HTERT RPE-1 (cell line): ENCODE results near the gene RPS6KA1.
"Not testable (repeated sequence)": the region's sequence is repeated elsewhere in the genome, so short reads cannot be mapped to it uniquely, and the experiment has no call there.

ENCODE experiments used
- in situ Hi-C: fragments of 300-500 bp; cut with MboI; formaldehyde crosslinking; loops from 4 replicates; pipeline ENCODE4 v1.14.3; 2020; ENCODE audit warnings: low sequenced_read_pairs

RPS6KA1 gene

DNA sequence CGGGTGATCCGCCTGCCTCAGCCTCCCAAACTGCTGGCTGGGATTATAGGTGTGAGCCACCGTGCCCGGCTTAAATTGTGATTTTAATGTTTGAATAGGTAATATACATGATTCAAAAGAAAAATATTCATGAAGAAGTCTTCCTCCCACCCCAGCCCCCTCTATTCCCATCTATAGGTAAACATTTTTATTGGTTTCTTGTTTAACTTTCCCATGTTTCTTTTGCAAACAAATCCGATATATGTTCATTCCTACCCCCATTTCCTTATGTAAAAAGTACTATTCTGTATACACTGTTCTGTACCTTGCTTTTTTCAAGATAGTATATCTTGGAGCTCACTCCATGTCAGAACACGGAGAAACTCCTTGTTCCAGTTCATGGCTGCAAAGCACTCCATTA is 23.2 kb downstream of the RPS6KA1 start:
- in situ Hi-C loops, result no loop called here

DNA sequence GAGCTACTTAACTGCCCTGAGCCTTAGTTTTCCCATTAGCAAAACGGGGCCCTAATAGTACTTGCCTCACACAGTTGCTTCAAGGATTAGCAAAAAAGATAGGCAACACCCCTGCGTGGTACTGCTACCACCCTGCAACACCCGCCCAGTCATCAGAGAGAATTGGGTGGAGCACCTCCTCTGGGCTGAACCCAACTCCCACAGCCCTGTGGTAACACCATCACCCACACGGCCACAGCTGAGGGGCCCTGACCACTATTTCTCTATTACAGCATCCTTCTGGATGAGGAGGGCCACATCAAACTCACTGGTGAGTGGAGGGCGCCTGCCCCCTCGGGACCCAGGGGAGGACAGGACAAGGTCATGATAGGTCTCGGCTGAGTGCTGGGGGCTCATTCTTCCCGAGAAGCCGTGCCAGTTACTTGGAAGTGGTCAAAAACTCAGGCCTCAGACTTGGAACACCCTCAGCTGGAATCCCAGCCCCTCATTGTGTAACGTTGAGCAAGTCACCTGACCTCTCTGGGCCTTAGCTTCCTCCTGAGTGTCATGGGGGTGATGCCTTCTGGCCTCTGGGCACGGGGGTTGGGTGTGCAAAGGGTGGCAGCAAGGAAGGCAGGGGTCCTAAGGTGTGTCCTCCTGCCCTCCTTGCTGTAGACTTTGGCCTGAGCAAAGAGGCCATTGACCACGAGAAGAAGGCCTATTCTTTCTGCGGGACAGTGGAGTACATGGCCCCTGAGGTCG is 24.6 kb downstream of the RPS6KA1 start:
- in situ Hi-C loops, result no loop called here

DNA sequence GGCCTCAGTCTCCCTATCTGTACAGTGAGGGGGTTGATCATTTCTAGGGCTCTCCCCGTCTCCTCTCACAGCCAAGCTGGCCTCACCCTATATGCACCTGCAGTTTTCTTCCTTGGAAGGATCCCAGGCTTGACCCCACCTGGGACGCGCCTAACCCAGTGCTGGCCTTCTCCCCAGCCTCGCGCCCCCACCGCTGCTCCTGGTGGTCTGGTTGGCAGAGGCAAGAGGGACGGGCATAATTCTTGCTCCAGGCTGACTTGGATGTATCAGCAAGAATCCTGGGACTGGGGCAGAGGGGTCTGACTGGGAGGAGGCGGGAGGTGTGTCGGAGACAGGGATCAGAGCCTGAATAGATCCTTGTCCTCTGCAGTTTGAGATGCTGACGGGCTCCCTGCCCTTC is 25.2 kb downstream of the RPS6KA1 start:
- in situ Hi-C loops, result no loop called here

DNA sequence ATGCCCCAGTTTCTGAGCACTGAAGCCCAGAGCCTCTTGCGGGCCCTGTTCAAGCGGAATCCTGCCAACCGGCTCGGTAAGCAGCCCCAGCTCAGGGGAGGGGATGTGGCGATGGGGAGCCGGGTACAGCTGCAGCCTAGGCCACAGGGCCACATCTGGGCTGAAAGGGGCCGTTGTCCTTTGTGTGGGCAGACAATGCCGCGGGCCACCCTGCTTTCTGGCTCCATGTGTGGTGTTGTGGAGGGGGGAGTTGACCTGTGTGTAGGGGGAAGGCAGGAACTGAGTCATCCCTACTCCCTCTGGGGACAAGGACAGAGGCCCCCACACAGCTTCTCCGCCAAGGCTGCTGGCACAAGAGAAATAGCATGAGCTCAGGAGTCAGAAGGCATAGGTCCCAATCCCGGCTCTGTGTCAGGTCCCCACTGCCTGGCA is 26.0 kb downstream of the RPS6KA1 start:
- in situ Hi-C loops, result no loop called here

DNA sequence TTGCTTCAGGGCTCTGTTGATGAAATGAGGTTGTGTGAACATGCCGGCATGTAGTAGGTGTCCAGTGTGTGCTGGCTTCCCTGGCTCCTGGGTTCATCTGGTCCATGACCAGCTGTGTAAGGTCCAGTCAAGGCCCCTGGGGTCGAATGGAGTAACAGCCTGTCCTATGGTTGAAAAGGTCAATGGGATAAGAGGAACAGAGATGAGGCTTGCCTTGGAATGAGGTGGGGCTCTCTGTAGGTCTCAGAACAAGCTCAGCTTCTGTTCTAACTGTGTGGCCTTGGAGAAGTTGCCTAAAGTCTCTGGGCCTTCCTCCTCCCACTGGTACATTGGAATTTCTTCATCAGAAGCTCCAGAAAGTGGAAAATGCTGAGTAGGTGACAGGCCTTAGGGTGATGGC is 26.6 kb downstream of the RPS6KA1 start:
- in situ Hi-C loops, result no loop called here

DNA sequence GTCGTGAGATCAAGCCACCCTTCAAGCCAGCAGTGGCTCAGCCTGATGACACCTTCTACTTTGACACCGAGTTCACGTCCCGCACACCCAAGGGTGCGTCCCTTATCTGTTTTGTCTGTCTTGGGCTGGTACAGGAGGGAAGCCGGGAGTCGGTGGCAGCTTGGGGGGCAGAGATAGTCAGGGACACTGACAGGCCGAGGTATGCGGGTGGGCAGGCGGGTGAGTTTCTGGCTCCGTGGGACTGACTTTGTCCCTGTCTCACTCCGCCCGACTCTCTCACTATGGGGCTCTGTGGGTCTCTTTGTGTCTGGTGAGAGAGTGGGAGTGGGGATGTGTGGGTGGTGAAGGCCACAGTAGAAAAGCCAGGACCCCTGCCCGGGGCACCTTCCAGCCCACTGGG is 27.4 kb downstream of the RPS6KA1 start:
- in situ Hi-C loops, result no loop called here

DNA sequence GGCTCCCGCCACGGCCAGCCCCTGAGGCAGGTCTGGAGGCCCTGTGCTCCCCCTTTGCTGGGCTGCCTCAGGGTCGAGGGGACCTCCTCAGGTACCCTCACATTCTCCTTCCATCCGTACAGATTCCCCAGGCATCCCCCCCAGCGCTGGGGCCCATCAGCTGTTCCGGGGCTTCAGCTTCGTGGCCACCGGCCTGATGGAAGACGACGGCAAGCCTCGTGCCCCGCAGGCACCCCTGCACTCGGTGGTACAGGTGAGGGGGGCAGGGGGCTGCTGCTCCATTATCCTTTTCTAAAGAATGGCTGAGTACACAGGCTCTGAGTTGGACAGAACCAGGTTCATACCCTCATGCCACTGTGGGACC is 29.1 kb downstream of the RPS6KA1 start:
- in situ Hi-C loops, result no loop called here

DNA sequence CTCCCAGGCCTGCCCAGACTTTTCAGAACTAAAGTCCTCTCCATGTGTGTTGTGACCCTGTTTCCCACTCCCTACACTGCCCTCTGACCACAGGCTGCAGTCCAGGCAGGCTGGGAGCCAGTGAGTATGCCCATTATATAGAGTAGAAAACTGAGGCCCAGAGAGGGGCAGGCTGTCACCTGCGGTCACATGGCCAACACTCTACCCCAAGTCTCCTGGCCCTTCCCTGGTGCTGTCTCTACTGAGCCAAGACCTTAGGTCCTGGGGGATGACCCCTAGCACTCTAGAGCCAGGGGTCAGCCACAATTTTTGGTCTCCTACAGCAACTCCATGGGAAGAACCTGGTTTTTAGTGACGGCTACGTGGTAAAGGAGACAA is 30.8 kb downstream of the RPS6KA1 start:
- in situ Hi-C loops, result no loop called here

DNA sequence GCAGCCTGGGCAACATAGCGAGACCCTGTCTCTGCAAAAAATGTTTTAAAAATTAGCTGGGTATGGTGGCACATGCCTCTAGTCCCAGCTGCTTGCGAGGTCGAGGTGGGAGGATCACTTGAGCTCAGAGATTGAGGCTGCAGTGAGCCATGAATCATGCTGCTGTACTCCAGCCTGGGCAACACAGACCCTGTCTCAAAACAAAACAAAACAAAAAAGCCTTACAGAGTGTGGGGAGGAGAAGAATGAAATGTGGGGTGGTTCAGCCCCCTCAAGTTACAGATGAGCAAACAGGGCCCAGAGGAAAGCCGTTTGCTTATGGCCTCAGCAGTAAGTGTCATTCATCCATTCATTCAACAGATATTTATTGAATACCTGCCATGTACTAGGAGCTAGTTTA is 40.7 kb downstream of the RPS6KA1 start:
- in situ Hi-C loops, result no loop called here

DNA sequence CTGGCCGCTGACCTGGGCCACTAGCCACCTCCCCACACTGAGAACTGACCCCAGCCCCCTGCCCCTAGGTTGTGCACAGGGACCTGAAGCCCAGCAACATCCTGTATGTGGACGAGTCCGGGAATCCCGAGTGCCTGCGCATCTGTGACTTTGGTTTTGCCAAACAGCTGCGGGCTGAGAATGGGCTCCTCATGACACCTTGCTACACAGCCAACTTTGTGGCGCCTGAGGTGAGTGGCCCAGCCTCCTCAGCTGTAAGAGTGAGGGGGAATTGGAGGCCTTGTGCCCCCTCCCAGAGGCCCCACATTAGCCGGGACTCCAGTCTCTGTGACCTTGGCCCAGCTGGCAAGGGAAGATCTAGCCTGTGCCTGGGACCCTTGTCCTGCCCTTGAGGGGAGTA is 41.8 kb downstream of the RPS6KA1 start:
- in situ Hi-C loops, result no loop called here

DNA sequence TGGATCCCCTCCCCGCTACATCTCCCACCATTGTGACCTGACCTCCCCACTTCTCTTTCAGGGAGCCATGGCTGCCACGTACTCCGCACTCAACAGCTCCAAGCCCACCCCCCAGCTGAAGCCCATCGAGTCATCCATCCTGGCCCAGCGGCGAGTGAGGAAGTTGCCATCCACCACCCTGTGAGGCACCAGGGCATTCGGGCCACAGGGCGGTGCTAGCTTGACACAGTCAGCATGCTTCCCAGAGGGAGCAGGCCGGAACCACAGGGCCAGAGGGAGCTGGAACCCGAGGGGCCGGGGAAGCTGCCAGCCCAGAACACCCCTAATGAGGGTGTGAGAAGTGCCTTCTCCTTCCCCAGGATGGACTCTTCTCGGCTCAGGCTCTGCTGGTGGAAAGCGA is 44.5 kb downstream of the RPS6KA1 start:
- in situ Hi-C loops, result no loop called here

DNA sequence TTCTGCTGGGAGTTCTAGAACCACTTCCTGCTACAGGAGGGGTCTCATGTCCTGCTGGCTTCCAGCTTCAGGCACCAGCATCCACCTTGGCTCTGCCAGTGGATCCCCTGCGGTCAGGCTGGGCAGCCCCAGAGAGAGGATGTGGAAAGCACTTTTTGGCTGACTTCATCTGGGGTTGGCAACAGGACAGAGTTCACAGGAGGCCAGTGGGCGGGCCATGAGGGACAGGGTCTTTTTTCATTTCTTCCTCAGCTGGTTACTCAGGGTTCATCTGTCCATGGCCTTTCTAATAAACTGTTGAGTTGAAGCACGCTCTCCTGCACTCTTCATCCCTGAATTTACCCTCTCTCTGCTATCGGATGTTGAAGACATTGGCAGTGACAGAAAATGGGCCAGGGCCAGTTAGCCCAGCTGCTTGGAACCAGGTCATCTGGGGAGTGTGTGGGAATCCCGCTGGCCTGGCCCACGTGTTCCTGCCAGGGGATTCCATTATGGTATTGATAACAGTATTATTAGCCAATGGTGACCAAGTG is 45.2 kb downstream of the RPS6KA1 start:
- in situ Hi-C loops, result no loop called here

DNA sequence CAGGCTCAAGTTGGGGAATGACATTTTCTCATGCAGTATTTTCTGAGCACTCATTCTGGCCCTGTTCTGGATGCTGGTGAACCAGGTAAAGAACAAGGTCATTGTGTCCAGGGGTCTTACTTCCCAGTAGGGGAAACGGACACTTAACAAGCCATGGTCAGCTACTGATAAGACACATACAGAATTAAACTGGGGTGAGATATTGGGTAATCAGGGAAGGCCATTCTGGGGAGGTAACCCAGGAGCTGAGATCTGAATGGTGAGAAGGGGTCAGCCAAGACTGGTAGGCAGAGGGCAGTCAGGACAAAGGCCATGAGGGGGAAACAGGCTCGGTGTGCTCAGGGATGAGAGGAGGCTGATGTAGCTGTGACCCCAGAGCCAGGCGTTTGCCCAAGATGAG is 45.8 kb downstream of the RPS6KA1 start:
- in situ Hi-C loops, result no loop called here

DNA sequence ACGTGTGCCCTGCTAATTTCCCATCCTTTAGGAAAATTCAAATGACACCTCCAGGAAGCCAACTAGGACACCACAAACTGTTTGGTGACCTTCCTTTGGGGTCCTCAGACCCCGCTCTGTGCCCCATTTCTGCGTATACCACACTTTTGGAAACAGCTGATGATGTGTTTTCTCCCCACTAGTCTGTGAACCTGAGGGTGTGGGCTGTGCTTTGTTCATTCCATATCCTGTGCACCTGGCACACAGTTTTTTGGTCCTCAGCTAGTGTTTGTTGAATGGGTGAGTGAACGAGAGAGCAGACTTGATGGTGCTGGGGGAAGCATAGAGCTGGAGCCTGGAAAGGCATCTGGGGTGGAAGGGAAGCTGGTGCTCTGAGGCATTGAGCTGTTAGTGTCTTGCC is 48.6 kb downstream of the RPS6KA1 start:
- in situ Hi-C loops, result no loop called here

DNA sequence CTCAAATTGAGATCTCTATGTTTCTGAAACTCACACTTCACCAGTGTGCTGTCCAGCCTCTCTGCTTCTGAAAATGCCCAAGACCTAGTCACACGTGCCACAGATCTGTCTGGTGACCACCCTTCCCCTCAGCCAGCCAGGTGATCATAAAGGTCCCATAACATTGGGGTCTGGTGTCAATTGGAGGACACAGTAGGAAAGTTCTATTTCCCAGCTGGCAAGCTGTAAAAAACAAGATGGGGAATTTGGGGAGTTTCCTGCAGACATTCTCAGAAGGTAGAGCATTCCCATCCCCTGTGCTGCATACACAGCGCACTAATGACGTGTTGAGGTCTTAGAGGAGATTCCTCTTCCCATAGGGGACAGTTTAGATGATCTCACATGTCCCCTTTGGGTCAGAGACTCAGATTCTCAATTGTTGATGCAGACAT is 50.1 kb downstream of the RPS6KA1 start:
- in situ Hi-C loops, result no loop called here

DNA sequence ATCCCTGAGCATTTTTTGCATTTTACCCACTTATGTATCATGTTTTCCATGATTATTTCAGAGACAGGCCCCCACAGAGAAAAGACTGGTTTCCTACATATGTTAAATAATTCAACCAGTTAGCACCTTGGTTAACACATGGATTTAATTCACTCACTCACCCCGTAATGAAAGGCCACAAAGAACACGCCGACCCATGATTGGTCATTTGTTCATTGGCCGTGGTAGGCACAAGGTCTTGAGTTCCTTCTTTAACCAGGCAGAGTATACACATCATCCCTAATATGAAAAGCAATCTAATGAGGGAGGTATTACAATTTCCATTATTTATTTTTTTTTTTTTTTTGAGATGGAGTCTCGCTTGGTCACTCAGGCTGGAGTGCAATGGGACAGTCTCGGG is 50.6 kb downstream of the RPS6KA1 start:
- in situ Hi-C loops, result no loop called here

DNA sequence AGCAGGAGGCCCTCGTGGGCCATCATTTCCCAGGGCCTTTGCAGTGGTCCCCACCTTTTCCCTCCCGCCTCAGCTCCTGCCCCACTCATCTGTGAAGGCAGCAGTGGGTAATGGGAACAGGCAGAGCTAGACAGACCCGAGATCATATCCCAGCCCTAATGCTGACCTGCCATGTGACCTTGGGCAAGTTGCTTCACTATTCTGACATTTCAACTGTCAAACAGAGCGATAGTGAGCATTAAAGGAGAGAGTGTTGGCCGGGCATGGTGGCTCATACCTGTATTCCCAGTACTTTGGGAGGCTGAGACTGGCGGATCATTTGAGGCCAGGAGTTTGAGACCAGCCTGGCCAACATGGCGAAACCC is 51.7 kb downstream of the RPS6KA1 start:
- in situ Hi-C loops, result no loop called here

DNA sequence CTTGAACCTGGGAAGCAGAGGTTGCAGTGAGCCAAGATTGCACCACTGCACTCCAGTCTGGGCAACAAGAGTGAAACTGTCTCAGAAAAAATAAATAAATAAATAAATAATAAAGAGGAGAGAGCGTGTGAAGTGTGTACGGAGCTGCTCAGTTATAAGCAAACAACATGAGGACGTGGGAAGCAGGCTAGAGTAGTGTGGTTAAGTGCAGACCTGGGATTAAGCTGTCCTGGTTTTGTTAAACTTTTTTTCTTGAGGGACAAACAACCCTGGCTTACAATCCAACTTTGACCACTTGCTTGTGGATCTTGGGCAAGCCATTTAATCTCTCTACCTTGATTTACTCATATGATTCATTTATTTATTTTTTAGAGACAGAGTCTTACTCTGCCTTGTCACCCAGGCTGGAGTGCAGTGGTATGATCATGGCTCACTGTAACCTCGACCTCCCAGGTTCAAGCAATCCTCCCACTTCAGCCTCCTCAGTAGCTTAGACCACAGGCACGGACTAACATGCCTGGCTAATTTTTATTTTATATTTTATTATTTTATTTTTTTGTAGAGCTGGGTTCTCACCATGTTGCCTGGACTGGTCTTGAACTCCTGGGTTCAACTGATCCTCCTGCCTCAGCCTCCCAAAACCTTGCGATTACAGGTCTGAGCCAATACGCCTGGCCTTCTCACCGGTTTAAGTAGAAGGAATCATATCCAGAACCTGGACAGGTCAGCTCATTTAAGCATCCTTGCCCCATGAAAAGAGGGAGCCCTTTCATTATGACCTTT is 52.7 kb downstream of the RPS6KA1 start:
- in situ Hi-C loops, result no loop called here

DNA sequence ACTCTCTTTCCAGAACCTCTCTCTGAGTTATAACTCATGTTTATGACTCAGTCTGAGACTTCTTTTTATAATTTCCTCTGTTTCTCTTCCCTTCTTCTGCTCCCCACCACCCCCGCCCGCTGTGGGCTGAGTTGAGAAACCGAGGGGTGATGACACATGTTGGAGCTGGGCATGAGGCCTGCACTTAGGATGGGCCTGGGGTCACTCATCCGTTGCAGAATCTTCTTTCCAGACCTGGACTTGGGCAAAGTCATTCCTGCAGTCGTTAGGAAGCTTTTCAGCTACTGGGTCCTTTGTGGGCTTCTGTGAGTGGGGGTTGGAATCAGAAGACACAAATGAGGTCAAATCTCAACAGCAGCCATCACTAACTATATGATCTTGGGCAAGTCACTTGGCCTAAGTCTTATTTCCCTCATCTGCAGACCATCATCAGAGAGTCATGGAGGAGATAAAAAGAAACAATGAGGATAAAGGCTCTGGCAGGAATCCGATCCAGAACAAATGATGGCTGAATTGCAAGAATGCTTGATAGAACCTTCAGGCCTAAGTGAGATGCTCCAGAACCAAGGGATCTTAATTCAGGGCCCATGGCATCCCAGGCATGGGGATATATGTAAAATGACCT is 53.4 kb downstream of the RPS6KA1 start:
- in situ Hi-C loops, result no loop called here

DNA sequence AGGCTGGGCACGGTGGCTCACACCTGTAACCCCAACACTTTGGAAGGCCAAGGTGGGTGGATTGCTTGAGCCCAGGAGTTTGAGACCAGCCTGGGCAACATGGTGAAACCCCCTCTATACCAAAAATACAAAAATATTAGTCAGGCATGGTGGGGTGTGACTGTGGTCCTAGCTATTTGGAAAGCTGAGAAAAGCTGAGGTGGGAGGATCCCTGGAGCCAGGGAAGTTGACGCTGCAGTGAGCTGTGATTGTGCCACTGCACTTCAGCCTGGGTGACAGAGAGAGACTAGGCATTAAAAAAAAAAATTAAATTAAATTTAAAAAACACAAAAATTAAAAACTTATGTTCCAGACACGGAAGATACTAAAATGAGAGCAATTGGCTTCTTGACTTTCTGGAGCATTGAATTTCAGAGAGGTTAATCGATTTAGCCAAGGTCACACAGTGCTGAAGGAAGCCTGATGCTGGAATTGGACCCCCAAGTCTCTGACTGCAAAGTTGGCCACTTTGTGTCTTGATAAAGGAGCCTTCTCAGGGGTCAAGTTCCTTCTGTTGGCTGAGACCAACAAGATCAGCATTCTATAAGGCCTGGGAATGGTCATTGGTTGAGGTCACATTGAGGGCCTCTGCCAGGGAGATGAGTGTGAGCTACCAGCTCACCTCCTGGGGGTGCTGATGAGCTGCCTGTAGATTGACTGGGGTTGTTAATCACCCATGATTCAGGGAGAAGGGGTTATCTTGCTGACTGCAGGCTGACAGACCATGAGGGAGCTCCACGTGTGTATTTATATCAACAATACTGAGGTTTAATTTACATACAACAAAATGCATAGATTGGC is 54.3 kb downstream of the RPS6KA1 start:
- in situ Hi-C loops, result no loop called here

DNA sequence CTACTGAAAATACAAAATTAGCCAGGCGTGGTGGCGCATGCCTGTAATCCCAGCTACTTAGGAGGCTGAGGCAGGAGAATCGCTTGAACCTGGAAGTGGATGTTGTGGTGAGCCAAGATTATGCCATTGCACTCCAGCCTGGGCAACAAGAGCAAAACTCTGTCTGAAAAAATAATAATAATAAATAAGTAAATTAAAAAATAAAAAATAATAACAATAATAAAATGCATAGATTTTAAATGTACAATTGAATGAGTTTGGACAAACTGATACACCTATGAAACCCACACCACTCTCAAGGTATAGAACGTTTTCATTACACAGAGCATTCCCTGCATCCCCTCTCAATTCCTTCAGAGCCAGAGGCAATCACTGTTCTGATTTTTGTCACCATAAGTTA is 55.0 kb downstream of the RPS6KA1 start:
- in situ Hi-C loops, result not testable (repeated sequence)
